Suprapubic skin (tissue), 3 donors: ENCODE data around the gene DOK6.
"Not testable (repeated sequence)": the region's sequence is repeated elsewhere in the genome, so short reads cannot be mapped to it uniquely, and the experiment has no call there.

ENCODE experiments used
- CTCF ChIP-seq, 2 donors: fragments of 200-600 bp in 1 of 2; fragments of 450-650 bp in 1 of 2; sonication (generic) in 1 of 2; IDR thresholded peaks; one replicate each; pipeline ENCODE4 v1.5.1; 2016 to 2019; ENCODE audit warnings: antibody characterized with exemption in 2 of 2, mild to moderate bottlenecking in 1 of 2, moderate library complexity in 1 of 2
- POLR2A ChIP-seq, 2 donors: fragments of 450-650 bp; IDR thresholded peaks; one replicate each; pipeline ENCODE4 v1.6.1; 2017; ENCODE audit warnings: antibody characterized with exemption in 2 of 2, mild to moderate bottlenecking in 2 of 2, moderate library complexity in 2 of 2

- not testable (repeated sequence) for TF ChIP-seq CTCF, POLR2A (IDR thresholded peaks at IDR 0.05)
Observed at GRCh38 chr18:69834980-69835379, 434.3 kb downstream of the DOK6 start.
